Tibial artery (tissue), 4 donors: ENCODE results near the gene ABHD1.

Experiments used
- DNase-seq, 2 donors: peaks; one replicate each; pipeline ENCODE4 v3.0.0-alpha.2; 2019
- H3K27ac ChIP-seq, 2 donors: fragments of 200-600 bp; sonication (generic) in 1 of 2; 1 replicate in 1 of 2; 2 replicates in 1 of 2; pipeline ENCODE4 v1.5.1; 2018 to 2019; ENCODE audit warnings: mild to moderate bottlenecking in 1 of 2
- H3K27me3 ChIP-seq, 2 donors: fragments of 200-600 bp; sonication (generic) in 1 of 2; one replicate each; pipeline versions ENCODE4 v1.5.1 to v1.6.0; 2016 to 2019
- H3K36me3 ChIP-seq, 3 donors: fragments of 200-600 bp; sonication (generic) in 2 of 3; one replicate each; pipeline ENCODE4 v1.5.1; 2016 to 2019; ENCODE audit warnings: mild to moderate bottlenecking in 2 of 3
- H3K4me1 ChIP-seq, 4 donors: fragments of 200-600 bp; sonication (generic) in 2 of 4; 1 replicate in 3 of 4; 2 replicates in 1 of 4; pipeline ENCODE4 v1.5.1; 2016 to 2019
- H3K4me3 ChIP-seq, 2 donors: fragments of 200-600 bp; sonication (generic) in 1 of 2; 1 replicate in 1 of 2; 2 replicates in 1 of 2; pipeline ENCODE4 v1.5.1; 2018 to 2019; ENCODE audit warnings: mild to moderate bottlenecking in 2 of 2
- H3K9me3 ChIP-seq, 3 donors: fragments of 200-600 bp; sonication (generic) in 1 of 3; one replicate each; pipeline ENCODE4 v1.5.1; 2016 to 2019
- intact Hi-C: fragments of 100-400 bp; cut with DNase I; formaldehyde crosslinking; loops from one replicate; pipeline ENCODE4 v1.15.0; 2023; ENCODE audit warnings: low total_unique reads
- TF ChIP-seq, protein P1 (sequence below), 2 experiments: fragments of 200-600 bp in 1 of 2; fragments of 450-650 bp in 1 of 2; IDR thresholded peaks; one replicate each; pipeline ENCODE4 v1.5.1; 2017 to 2019; ENCODE audit warnings: antibody characterized with exemption in 2 of 2, mild to moderate bottlenecking in 1 of 2, moderate library complexity in 1 of 2

The ABHD1 gene

DNA sequence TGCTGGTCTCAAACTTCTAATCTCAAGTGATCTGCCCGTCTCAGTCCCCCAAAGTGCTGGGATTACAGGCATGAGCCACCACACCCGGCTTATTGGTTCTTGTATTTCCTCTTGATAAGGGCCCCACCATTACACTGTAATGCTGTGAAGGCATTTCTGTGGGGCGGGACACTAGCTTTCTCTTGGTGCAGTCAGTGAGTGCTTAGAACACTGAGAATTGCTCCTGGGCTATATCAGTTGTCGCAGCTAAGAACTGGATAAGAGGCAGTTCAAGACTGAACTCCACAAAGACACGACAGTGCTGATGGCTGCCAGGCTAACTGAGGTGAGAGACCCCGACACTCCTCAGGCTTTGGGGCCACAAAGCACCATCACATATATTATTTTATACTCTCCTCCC lies 35.0 kb upstream of the ABHD1 start:
- peaks cover 0 to 6% (median 2%) of the 10 kb centered on the region in 3 donors for H3K36me3 ChIP-seq
- no peak overlapping the region for H3K4me3 ChIP-seq
- no peaks in the 10 kb centered on the region for H3K9me3 ChIP-seq
- DNase-seq: no peak
- peaks cover 0 to 24% (median 16%) of the 10 kb centered on the region in 4 donors for H3K4me1 ChIP-seq
- intact Hi-C loops: loop anchor here (5.0 kb wide), 1 partner anchor 36 kb away; the partner anchor contains the start of gene AGBL5
- TF ChIP-seq, protein P1, sequence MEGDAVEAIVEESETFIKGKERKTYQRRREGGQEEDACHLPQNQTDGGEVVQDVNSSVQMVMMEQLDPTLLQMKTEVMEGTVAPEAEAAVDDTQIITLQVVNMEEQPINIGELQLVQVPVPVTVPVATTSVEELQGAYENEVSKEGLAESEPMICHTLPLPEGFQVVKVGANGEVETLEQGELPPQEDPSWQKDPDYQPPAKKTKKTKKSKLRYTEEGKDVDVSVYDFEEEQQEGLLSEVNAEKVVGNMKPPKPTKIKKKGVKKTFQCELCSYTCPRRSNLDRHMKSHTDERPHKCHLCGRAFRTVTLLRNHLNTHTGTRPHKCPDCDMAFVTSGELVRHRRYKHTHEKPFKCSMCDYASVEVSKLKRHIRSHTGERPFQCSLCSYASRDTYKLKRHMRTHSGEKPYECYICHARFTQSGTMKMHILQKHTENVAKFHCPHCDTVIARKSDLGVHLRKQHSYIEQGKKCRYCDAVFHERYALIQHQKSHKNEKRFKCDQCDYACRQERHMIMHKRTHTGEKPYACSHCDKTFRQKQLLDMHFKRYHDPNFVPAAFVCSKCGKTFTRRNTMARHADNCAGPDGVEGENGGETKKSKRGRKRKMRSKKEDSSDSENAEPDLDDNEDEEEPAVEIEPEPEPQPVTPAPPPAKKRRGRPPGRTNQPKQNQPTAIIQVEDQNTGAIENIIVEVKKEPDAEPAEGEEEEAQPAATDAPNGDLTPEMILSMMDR (IDR thresholded peaks at IDR 0.05): no peak
- no peak overlapping the region for H3K27ac ChIP-seq
- no peaks in the 10 kb centered on the region for H3K27me3 ChIP-seq

DNA sequence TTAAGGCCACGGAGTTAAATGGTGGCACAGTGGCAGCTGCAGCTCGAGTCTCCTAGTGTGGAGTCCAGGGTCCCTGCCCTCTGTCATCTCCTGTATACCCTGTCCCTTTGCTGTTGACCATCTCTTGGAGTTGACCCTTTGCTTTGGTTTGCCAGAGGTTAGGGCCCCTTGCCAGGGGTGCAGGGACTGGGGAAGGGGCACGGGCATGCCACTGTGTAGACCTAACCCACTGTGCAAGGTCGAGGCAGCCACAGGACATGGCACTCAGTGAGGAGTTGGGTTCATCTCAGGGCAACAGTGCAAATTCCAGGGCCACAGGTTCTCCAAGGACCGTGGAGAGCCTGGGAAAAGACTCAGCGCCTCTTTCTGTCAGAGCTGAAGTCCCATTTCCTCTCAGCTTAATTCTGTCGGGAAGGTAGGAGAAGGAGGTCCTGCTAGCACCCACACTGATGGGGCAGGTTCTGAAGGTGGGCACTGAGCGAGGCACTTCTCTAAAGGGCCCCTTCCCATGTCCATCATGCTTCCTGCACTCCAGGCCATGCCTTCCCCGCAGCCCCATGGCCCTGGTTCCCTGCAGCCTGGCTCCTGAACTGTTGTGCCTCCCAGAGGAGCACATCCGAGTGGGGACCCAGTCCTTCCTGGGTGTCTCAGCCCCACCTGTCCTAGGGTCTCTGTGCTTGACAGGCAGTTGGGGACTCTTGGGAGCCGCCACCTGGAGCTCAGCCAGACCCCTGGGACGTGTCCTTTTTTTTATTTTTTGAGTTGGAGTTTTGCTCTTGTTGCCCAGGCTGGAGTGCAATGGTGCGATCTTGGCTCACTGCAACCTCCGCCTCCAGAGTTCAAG lies 34.3 kb upstream of the ABHD1 start:
- TF ChIP-seq, protein P1 (IDR thresholded peaks at IDR 0.05): no peak
- intact Hi-C loops: loop anchor here (5.0 kb wide), 1 partner anchor 37 kb away; the partner anchor contains the start of gene AGBL5

DNA sequence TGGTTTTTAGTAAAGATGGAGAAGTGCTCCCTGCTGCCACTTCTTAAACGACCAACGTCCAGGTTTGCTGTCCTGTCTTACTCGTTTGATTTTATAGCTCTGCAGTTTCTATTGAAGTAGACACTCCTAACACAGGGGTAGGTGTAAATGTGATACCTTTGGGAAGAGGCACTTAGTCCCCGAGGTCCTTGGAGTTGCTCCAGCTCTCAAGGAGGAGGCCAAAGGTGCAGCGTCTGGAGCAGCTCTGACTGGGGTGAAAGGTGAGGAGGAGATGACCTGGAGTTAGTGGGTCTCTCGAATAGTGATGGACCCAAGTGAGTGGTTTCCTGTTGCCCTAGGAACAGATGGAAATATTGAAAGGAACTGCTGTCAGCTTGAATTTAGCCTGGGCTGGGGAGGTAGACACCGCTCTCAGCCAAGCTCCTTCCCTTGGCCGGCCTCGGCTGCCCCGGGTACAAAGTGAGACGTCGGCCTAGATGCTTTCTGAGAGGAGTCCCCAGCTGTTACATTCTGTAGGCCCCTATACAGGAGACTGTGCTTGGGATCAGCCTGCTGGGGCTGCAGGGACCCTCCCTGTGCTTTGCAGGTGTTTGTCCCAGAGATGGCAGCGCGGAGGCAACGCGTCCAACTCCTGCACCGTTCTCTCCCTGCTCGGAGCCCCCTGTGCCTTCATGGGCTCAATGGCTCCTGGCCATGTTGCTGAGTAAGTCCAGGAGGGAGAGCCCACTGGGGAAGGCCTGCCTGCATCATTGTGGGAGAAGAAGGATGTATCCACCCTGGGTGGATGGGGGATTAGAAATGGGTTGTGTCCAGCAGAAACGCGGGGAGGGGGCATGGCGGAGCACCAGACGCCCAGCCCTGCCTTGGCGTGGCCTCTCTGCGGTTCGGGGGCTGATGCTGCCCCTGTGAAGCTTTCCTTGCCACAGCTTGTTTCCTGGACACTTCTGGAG lies 31.6 kb upstream of the ABHD1 start:
- intact Hi-C loops: no loop called here
- DNase-seq: no peak
- TF ChIP-seq, protein P1 (IDR thresholded peaks at IDR 0.05): no peak
- H3K9me3 ChIP-seq: no peaks in the 10 kb centered on the region
- H3K4me1 ChIP-seq: peaks cover 0 to 17% (median 10%) of the 10 kb centered on the region in 4 donors
- no peak overlapping the region for H3K4me3 ChIP-seq
- H3K36me3 ChIP-seq: peaks cover 0 to 17% (median 0%) of the 10 kb centered on the region in 3 donors
- no peaks in the 10 kb centered on the region for H3K27me3 ChIP-seq
- no peak overlapping the region for H3K27ac ChIP-seq

More for the DNA sequence above, 34.3 kb upstream of the ABHD1 start:
- Histone ChIP-seq H3K4me3 (no peak overlapping the region), H3K9me3 (no peaks in the 10 kb centered on the region), H3K4me1 (peaks cover 0 to 24% (median 15%) of the 10 kb centered on the region in 4 donors), H3K27ac (no peak overlapping the region), H3K27me3 (no peaks in the 10 kb centered on the region), H3K36me3 (peaks cover 0 to 10% (median 0%) of the 10 kb centered on the region in 3 donors)
- DNase-seq: no peak

DNA sequence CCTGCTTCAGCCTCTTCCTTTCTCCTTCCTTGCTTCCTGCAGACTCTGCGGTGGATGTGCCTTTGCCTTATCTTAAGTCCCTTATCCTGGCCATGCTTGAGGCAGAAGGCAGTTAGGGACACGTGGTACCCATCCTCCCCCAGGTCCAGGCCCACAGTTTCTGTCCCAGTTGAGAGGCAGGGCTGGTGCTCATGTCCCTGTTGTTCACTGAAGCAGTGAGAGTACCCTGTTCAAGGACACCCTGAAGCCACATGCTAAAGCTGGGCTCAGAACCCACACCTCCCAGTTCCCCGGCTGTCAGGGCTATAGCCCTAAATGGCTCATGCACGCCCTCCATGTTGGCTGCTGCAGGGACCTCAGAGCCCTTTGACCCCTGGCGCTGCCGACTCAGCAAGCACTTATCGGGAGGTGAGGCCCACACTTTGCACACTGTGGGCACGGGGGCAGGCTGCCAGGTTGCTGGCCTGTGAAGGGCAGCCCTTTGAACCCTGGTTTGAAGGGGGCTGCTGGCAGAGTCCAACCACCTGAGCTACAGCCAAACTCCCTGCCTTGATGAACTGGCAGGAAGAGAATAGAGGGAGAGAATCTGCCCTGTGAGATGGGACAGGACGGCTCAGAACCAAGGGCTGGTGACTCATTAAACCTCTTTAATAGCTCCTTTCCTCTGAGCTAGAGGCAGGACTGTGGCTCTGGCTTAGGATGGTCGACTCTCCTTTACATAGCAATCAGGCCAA lies 30.8 kb upstream of the ABHD1 start:
- intact Hi-C loops: no loop called here
- H3K27me3 ChIP-seq: no peaks in the 10 kb centered on the region
- H3K4me1 ChIP-seq: peaks cover 0 to 8% (median 4%) of the 10 kb centered on the region in 4 donors
- no peaks in the 10 kb centered on the region for H3K9me3 ChIP-seq
- no peak overlapping the region for H3K27ac ChIP-seq
- no peak for DNase-seq
- no peak overlapping the region for H3K4me3 ChIP-seq
- peaks cover 0 to 17% (median 0%) of the 10 kb centered on the region in 3 donors for H3K36me3 ChIP-seq
- TF ChIP-seq, protein P1 (IDR thresholded peaks at IDR 0.05): no peak
